GM18520 (cell line): Measurements from ENCODE around the gene TAX1BP3.

Experiments
- ATAC-seq: cut with Tn5 transposase; IDR thresholded peaks from one replicate; pipeline ENCODE4 v1.9.1; 2021; ENCODE audit not compliant: unreplicated experiment

TAX1BP3 gene

GRCh38 chr17:3630781-3631180 is 37.6 kb downstream of the TAX1BP3 start:
- ATAC-seq, result no peak

DNA sequence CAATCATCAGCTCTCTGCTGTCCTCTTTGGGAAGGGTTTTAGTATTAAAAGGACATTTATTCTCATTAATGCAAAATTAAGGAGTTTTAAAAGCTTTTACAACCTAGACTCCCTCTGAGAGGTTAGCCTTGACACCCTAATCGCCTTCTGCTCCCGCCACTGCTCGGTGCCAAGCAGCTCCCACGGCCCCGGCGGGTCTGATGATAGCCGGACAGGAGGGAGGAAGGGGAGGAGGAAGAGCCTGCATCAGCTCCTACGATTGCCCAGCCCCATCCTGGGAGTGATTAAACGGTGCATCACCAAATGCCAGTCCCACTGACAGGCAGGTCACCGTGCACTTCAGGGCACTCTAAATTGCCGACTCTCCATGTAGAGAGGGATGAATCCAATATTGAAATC is 40.6 kb downstream of the TAX1BP3 start:
- ATAC-seq, result no peak

DNA sequence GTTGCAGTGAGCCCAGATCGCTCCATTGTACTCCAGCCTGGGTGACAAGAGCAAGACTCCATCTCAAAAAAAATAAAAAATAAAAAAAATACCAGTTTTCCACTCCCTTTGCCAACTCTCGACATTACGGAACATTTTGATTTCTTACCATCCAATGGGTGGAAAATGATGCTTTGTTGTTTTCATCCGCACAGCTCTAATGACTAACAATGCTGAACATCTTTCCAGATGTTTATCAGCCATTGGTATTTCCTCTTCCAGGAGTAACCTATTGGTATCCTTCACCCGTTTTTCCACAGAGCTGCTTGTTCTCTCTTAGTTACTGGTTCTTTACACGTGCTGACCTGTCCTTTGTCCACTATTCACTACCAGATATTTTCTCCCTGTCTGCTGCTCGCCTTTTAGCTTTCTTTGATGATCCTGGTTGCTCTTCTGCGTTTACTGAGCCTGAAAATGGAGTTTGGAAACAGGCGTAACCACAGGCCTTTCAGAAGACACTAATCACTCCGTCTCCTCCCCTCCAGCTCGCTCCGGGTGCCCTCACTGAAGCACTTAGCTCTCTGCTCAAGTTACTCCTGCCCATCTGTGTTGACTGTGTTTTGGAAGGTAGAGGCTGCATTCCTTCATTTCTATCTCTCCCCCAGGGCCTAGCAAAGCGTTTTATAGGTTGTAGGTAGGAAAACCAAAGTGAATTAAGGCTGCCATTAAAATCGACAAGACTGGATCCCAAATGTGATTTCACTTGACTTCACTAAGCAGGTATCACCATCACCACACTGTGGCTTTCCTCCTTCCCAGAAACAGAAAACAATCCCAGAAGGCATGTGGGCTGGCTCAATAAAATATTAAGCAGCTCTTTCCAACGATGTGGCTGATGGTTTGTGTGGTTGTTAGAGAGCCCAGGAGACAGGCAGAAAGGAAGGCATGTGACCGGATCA is 41.3 kb downstream of the TAX1BP3 start:
- no peak for ATAC-seq

DNA sequence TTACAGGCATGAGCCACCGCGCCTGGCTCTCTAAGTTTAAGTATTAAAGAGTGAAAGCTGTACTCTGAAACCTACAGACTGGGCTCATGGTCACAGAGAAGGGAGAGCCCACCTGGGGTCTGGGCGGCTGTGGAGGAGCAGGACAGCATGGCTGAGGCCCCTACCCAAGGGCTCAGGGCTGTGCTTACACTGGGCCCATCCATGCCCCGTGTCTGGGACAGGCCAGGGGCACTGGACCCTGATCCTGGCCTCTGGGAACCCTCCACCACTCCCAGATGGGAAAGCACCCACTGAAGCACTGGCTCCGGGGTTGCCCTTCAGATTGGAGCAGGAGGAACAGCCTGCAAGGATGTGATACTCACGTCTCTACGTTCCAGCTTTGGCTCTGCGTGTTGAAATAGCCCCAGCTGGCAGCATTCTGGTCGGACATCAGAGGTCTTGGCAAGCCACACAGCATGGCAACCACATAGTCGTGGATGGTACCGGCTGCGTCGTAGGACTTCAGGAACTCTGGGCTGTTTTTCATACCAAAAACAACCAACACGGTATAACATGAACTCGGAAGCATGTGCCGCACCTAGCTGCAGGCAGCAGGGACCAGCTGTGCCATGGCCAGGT is 45.3 kb downstream of the TAX1BP3 start:
- ATAC-seq, result no peak

GRCh38 chr17:3621146-3621720 is 47.1 kb downstream of the TAX1BP3 start:
- ATAC-seq, result no peak

- ATAC-seq, result no peak
Observed at GRCh38 chr17:3615160-3615870, 53.1 kb downstream of the TAX1BP3 start.

DNA sequence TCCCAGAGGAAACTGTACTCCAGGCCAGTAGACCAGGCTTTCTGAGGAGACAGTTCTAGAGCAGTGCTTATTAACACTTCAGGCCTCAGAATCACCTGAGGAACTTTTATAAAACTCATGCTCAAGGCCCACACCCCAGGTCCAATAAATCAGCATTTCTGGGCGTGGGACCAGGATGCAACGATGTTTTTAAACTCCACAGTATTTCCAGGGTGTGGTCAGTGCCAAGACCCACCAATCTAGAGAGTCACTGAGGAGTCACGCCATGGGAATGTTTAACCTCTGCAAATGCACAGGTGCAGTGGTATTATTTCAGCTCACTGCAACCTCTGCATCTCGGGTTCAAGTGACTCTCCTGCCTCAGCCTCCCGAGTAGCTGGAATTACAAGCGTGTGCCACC is 55.3 kb downstream of the TAX1BP3 start:
- ATAC-seq, result no peak
